Liver (tissue), 9 donors: ENCODE measurements around the gene HPS1. TPM values are rescaled to one million over a fixed set of nuclear protein-coding genes. Genes with fewer than 3 reads are reported as not detected.

Experiments used
- DNase-seq: peaks from one replicate; pipeline ENCODE4 v3.0.0-alpha.2; 2017; ENCODE audit warnings: low spot score
- H3K27ac ChIP-seq, 2 donors: one replicate each; pipeline ENCODE4 v1.7.0; 2013; ENCODE audit warnings: inconsistent platforms in 2 of 2, low read length in 2 of 2, control low read depth in 1 of 2, low read depth in 1 of 2, mild to moderate bottlenecking in 1 of 2
- H3K27me3 ChIP-seq, 4 donors: one replicate each; pipeline versions ENCODE4 v1.6.1 to v1.7.0; 2013; ENCODE audit warnings: low read length in 3 of 4, inconsistent platforms in 1 of 4, mild to moderate bottlenecking in 1 of 4, moderate library complexity in 1 of 4; ENCODE audit not compliant: control insufficient read depth in 4 of 4, insufficient read depth in 4 of 4
- H3K36me3 ChIP-seq, 4 donors: one replicate each; pipeline versions ENCODE4 v1.6.1 to v1.7.0; 2013; ENCODE audit warnings: low read length in 3 of 4, mild to moderate bottlenecking in 3 of 4, low read depth in 1 of 4, moderate library complexity in 1 of 4; ENCODE audit not compliant: control insufficient read depth in 4 of 4, insufficient read depth in 3 of 4
- H3K4me1 ChIP-seq, 4 donors: one replicate each; pipeline versions ENCODE4 v1.6.1 to v1.7.0; 2013; ENCODE audit warnings: low read length in 3 of 4, mild to moderate bottlenecking in 3 of 4, moderate library complexity in 1 of 4; ENCODE audit not compliant: control insufficient read depth in 4 of 4, insufficient read depth in 4 of 4
- H3K4me3 ChIP-seq, 3 donors: one replicate each; pipeline versions ENCODE4 v1.6.1 to v1.7.0; 2013; ENCODE audit warnings: low read length in 3 of 3, control low read depth in 1 of 3, low read depth in 1 of 3, mild to moderate bottlenecking in 1 of 3
- H3K9ac ChIP-seq, 2 donors: one replicate each; pipeline ENCODE4 v1.7.0; 2013; ENCODE audit warnings: low read length in 2 of 2, mild to moderate bottlenecking in 2 of 2, moderate library complexity in 2 of 2, control low read depth in 1 of 2, low read depth in 1 of 2
- H3K9me3 ChIP-seq, 4 donors: one replicate each; pipeline versions ENCODE4 v1.6.1 to v1.7.0; 2013; ENCODE audit warnings: low read length in 3 of 4; ENCODE audit not compliant: control insufficient read depth in 4 of 4
- CTCF ChIP-seq: fragments of 150-350 bp; IDR thresholded peaks from 2 replicates; pipeline ENCODE4 v1.5.1; 2017; ENCODE audit warnings: improper control_type of control experiment, low read depth, low read length; ENCODE audit not compliant: missing input control
- FOXA2 ChIP-seq: IDR thresholded peaks from 2 replicates; pipeline ENCODE4 v1.6.1; 2016; ENCODE audit warnings: antibody characterized with exemption
- HNF4A ChIP-seq, 2 donors: conservative IDR thresholded peaks; 2 replicates each; pipeline ENCODE4 v1.6.1; 2016; ENCODE audit warnings: antibody characterized with exemption in 2 of 2, mild to moderate bottlenecking in 2 of 2
- HNF4G ChIP-seq: IDR thresholded peaks from 2 replicates; pipeline ENCODE4 v1.6.1; 2016; ENCODE audit warnings: antibody characterized with exemption
- NR2F2 ChIP-seq: IDR thresholded peaks from 2 replicates; pipeline ENCODE4 v1.6.1; 2016; ENCODE audit warnings: antibody characterized with exemption
- RAD21 ChIP-seq, 2 donors: IDR thresholded peaks; 2 replicates each; pipeline ENCODE4 v1.6.1; 2016; ENCODE audit warnings: antibody characterized with exemption in 2 of 2, mild to moderate bottlenecking in 2 of 2
- SP1 ChIP-seq: IDR thresholded peaks from 2 replicates; pipeline ENCODE4 v1.6.1; 2018; ENCODE audit warnings: antibody characterized with exemption, mild to moderate bottlenecking
- YY1 ChIP-seq: IDR thresholded peaks from 2 replicates; pipeline ENCODE4 v1.6.1; 2016; ENCODE audit warnings: antibody characterized with exemption, mild to moderate bottlenecking
- WGBS: extraction: QIAGEN DNeasy Blood & Tissue Kit; methylation state at CpG from one replicate; pipeline ENCODE4 v1.1.7; 2013; 5-methylcytosine and 5-hydroxymethylcytosine counted together
- polyA plus RNA-seq, 2 donors: library from polyadenylated mRNA; stranded (reverse) in 1 of 2; unstranded in 1 of 2; fragments of 200-250 nt in 1 of 2; fragments of >200 nt in 1 of 2; fragmentation: Nextera tagmentation in 1 of 2; extraction: Ambion mirVana in 1 of 2; gene quantifications; one replicate each; pipeline versions ENCODE4 v1.2.1 to v1.2.3, GENCODE V29; 2013 to 2015
- total RNA-seq, 2 donors: library from RNA; depleted of rRNA; stranded (reverse); fragments of >200 nt; gene quantifications; one replicate each; pipeline ENCODE4 v1.2.3, GENCODE V29; 2014
- TF ChIP-seq, protein P1 (sequence below): IDR thresholded peaks from 2 replicates; pipeline ENCODE4 v1.6.1; 2016; ENCODE audit warnings: antibody characterized with exemption
- donor health status: healthy.
- donor health status: healthy.
- donor health status: healthy.
- donor health status: healthy.
- donor health status: healthy.

Gene HPS1
- total and polyA plus RNA-seq, 4 donors, result 19.9 to 56.7 (median 29.8) TPM

- no peak overlapping the region for H3K9ac ChIP-seq
- 89% methylated on average over 21 of the region's 21 CpGs for WGBS
- H3K27me3 ChIP-seq, result no peaks in the 10 kb centered on the region
- H3K27ac ChIP-seq, result no peak overlapping the region
- DNase-seq, result peak; percentile 75
- H3K9me3 ChIP-seq, result no peaks in the 10 kb centered on the region
- H3K4me3 ChIP-seq, result no peak overlapping the region
- peaks cover 0 to 10% (median 1%) of the 10 kb centered on the region in 4 donors for H3K4me1 ChIP-seq
- TF ChIP-seq HNF4A (conservative IDR thresholded peaks at IDR 0.05) (no peak), CTCF (peak; percentile 67), RAD21 (IDR thresholded peaks at IDR 0.05) (peak; percentile 54 to 77)
- peaks cover 16 to 36% (median 22%) of the 10 kb centered on the region in 4 donors for H3K36me3 ChIP-seq
Observed at GRCh38 chr10:98425511-98426352, 21.0 kb downstream of the HPS1 start.

DNA sequence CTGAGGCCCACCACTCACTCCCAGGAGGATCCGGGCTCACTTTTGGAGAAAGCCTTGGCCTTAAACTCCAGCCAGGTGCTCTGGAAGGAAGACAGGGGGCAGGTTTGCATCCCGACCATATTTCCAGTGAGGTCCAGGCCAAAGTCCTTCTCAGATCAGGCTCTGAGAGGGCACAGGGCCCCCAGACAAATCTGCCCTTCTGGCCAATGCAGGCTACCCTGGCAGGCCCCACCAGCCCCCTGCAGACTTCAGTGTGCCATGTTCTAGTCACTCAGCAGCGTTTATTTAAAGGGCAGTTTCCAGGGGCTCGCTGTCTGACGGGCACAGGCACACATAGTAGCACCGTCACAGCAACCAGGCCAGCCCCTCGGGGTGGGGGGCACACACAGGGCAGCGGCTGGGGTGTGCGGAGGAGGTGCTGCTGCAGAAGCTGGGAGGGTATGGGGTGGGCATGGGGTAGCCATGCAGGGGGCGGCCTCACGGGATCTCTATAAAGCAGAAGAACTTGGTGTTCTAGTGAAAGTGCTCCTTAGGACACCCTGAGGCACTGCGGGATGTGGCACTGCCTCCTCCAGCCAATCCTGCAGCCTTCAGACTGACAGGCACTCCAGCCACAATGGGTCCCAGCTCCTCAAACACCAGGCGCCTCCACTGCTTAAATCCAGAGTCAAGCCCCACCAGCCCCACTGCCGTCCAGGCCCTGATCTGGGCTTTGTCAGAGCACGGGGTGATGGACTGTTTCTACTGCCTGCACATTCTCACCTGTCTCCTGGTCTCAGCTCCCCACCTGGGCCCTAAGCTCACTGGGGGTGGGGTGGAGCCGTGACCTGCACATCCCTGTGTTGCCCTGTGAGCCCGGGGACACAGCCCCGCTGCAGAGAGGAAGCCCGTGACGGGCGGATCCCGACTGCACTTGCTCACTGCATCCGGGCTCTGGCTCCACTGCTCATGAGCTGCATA lies 22.2 kb downstream of the HPS1 start:
- Histone ChIP-seq H3K27me3 (no peaks in the 10 kb centered on the region), H3K9me3 (no peaks in the 10 kb centered on the region), H3K27ac (no peak overlapping the region), H3K36me3 (peaks cover 8 to 26% (median 17%) of the 10 kb centered on the region in 4 donors), H3K4me1 (peaks cover 0 to 19% (median 8%) of the 10 kb centered on the region in 4 donors), H3K9ac (no peak overlapping the region), H3K4me3 (no peak overlapping the region)
- WGBS, result 92% methylated on average over 23 of the region's 23 CpGs
- TF ChIP-seq NR2F2 (no peak), HNF4G (no peak), SP1 (no peak), FOXA2 (no peak), YY1 (no peak), CTCF (no peak)
- TF ChIP-seq, protein P1, sequence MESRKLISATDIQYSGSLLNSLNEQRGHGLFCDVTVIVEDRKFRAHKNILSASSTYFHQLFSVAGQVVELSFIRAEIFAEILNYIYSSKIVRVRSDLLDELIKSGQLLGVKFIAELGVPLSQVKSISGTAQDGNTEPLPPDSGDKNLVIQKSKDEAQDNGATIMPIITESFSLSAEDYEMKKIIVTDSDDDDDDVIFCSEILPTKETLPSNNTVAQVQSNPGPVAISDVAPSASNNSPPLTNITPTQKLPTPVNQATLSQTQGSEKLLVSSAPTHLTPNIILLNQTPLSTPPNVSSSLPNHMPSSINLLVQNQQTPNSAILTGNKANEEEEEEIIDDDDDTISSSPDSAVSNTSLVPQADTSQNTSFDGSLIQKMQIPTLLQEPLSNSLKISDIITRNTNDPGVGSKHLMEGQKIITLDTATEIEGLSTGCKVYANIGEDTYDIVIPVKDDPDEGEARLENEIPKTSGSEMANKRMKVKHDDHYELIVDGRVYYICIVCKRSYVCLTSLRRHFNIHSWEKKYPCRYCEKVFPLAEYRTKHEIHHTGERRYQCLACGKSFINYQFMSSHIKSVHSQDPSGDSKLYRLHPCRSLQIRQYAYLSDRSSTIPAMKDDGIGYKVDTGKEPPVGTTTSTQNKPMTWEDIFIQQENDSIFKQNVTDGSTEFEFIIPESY, result no peak
- peak; percentile 29 for DNase-seq
